Measurements from ENCODE around the gene PRCC.
A peak's percentile ranks its signal among the peaks of the same experiment; 100 is the strongest.

The PRCC gene

DNA sequence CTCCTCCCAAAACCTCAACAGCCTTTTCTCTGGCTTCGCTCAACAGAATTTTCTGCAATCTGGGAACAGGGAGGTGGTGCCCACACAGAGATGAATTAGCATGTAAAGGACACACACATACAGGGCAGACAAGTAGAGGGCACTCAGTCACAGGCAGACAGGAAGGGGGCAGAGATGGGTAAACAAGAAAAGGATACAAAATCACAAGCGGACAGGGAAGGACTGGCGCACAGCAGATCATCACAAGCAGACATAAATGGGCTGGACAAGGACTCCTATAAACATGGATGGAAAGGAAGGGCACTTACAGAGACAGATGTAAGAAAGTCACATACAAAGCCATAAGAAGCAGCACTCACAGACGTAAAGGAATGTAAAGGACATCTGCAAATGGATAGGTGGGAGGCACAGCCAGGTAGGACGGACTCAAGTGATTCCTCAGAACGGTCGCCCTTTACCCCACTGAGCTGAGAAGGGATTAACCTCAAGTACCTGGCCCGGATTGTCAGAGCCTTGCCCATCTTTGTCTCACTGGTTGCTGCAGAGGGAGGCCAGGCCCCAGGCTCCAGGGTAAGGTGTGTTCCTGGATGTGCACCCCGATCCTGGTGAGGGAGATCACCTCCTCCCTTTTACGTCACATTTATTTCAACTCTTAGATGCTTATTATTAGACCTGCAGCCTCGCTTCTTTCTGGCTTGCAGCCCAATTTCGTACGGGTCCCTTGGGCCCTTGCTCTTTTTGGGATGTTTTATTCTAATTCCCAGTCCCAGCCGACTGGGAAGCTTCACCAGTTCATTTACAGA is 836 bp upstream of the PRCC start:
- DNase-seq = peak; percentile 58

DNA sequence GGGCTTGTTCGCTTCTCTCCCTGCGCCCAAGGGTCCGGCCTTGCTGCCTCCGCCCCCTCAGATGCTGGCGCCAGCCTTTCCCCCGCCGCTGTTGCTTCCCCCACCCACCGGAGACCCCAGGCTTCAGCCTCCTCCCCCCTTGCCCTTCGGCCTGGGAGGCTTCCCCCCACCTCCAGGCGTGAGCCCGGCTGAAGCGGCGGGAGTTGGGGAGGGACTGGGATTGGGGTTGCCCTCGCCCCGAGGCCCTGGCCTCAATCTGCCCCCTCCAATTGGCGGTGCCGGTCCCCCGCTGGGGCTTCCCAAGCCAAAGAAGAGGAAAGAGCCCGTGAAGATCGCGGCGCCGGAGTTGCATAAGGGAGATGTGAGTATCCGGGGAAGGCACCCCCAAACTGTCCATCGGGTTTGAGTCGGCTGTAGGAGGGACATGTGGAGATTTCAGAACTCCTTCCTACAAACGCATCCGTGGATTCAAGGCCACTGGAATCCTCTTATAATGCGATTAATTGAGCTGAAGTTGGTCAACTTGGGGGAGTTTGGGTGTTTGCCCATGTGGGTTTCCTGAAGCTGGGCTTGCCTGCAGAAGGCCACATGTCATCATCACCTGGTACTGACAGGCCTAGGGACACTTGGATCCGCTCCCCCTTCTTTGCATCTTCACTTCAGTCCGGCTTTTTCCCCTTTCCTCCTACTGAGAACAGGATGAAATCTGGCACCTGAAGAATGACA is 707 bp downstream of the PRCC start:
- peak; percentile 58 for DNase-seq

- DNase-seq = no peak
These were observed 1.4 kb downstream of the PRCC start for GRCh38 chr1:156768610-156769295.

DNA sequence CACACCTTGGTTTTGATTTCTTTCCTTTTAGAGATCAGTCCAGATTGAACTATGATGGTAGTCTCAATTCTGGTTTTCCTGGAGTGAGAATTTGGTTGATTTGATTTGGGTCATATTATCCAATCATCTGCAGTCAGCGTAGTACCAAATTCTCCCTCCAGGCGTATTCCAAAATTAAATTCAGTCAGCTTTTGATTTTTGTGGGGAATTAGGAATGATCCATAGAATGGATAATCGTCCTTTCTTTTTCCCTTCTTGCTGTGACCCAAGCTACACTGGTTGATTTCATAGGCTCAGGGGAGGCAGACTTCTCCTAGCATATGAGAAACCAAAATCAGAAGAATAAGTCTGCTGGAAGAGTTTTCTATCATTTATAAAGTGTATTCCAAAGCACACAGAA is 4.9 kb downstream of the PRCC start:
- no peak for DNase-seq

DNA sequence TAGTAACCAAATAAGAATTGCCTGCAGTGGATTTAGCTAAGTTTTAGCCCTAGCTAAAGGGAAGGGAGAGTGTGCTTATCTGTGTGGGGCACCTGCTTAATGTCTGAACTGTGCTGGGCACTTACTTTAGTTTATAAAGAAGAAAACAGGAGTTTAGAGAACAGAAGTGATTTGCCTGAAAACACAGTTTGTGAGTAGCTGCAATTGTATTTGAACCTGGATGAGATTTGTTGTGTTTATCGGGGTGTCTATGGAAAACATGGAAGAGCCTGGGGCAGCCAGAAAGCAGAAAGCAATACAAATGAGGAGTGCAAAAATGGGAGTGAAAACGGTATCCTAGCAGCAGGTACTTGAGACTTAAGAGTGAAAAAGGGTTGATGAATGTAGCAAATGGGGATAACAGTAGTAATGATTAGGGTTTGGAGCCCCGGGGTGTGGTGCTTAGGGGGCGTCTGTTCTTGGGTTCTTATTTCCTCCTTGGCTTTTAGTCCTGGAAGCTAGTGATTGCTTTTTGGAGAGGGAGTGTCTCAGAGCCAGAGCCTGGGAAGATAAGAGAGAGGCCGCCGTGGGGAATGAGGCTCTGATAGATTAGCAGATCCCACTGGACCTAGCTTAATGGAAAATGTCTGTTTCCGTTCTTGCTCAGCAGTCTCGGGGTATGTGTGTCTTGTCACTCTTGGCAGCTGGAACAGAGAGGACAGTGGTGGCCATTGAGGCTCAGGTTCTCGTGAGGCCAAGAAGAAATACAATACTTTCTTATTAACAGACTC is 5.6 kb downstream of the PRCC start:
- no peak for DNase-seq

DNA sequence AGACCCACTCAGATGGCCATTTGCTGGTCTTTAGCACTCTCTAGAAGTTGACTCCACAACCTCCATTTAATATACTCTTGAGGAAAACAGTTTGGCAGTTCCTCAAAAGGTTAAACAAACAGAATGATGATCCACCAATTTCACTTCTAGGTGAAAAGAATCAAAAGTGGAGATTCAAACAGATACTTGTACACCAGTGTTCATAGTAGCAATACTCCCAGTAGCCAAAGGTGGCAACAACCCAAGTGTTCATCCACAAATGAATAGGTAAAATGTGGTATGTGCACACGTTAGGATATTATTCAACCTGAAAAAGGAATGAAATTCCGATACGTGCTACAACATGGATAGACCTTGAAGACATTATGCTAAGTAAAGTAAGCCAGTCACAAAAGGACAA is 6.3 kb downstream of the PRCC start:
- DNase-seq = no peak

- DNase-seq = no peak
These were observed 8.5 kb downstream of the PRCC start for GRCh38 chr1:156775799-156776198.

GRCh38 chr1:156776942-156777341 is 9.6 kb downstream of the PRCC start:
- no peak for DNase-seq

DNA sequence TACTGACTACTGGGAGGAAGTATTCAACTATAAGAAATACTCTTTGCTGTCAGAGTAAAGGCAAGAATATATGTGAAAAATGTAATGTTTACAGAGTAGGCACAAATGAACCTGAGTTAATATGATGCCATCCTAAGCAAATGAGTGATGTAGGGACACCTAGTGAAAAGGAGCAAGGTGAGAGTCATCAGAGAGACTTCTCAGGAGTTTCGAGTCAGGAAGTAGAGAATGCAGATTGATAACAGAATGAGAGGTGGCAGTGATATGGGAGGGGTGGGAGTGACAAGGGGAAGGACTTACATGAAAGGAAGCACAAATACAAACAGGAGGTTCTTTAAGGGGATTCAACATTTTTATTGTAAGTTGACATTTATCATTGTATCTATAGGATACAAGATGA is 10.2 kb downstream of the PRCC start:
- DNase-seq = no peak

- no peak for DNase-seq
These were observed 14.4 kb downstream of the PRCC start for GRCh38 chr1:156781585-156782186.

DNA sequence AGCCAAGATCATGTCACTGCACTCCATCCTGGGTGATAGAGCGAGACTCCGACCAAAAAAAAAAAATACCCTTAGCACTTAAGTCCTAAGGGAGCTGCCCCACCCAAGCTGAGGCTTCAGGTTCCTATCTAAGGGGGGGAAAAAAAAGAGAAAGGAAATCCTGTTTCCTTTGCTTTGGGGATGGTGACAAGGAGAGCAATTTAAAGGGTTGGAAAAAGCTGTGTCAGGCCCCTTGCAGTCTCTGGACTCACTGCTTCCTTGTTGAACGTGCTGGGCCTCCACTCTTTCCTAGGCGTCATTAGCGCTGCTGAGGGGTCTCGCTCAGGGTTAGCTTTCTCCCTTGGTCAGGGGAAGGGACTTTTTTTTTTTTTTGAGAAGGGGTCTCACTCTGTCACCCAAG is 18.1 kb downstream of the PRCC start:
- no peak for DNase-seq

DNA sequence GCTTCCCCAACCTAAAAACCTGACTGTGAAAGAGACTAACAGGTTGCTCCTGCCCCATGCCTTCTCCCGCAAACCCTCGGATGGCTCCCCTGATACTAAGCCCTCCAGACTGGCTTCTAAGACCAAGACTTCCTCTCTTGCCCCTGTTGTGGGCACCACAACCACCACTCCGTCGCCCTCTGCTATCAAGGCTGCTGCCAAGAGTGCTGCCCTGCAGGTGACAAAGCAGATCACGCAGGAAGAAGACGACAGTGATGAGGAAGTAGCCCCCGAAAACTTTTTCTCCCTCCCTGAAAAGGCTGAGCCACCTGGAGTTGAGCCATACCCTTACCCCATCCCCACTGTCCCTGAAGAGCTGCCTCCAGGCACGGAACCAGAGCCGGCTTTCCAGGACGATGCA is 19.3 kb downstream of the PRCC start:
- DNase-seq = no peak

- DNase-seq = no peak
These were observed 20.8 kb downstream of the PRCC start for GRCh38 chr1:156788136-156788535.

DNA sequence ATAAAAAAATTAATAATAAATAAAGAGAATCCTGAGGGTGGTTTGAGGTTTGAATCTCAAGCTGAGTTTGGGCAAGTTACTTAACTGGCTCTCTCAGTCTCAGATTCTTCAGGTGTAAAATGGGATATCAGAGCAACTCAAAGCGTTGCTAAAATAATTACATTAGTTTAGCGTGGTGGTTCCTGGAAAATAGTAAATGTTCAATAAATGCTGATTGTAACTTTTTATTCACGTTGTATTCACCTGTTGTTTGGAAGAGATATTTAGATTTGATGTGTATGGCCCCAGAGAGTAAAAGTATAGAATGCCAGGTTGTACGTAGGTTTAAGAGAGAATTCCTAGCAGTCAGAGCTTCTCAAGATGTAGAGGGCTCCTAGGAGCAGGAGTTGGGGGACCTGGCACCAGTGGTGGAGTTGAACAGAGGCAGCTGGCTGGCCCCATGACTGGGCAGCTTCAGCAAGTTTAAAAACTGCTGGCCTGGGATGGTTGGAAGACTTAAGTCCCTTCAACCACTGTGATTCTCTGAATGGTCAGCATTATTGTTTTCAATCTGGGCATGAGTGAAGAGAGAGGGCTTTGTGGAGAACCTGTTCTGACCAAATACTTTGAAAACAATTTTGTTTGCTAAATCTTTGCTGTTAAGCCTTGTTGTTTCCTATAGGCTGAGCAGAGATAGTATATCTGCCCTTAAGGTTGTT is 22.4 kb downstream of the PRCC start:
- no peak for DNase-seq

DNA sequence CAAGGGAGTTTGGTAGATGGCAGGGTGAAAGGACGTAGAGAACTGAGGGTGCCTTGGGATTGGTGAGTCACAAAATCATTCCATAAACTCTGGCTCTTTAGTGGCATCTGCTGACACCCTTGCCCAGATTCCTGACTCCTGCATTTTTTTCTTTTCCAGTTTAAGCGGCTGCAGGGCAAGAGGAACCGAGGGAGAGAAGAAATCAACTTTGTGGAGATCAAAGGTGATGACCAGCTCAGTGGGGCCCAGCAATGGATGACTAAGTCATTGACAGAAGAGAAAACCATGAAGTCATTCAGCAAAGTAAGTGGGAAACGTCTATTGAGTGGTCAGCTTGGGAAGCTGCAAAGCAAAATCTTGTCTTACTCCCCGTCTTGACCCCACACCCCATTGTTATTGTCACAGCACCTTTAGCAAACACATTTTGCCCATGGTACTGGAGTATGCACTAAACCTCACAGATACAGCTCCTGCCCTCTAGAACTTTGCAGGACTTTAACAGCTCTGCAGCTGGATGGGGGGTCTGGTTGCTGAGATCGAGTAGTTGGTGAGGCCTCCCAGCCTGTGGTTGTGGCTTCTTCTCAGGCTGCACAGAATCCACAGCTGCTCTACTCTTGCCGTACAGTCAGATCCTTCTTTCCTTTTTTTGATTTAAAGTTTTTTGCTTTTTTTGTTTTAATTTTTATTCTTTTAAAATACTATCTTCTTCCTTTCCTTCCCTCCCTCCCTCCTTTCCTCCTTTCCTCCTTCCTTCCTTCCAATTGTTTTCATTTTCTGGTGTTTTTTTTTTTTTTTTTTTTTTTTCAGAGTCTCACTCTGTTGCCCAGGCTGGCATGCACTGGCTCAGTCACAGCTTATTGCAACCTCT is 27.4 kb downstream of the PRCC start:
- DNase-seq = no peak

- no peak for DNase-seq
These were observed 28.0 kb downstream of the PRCC start for GRCh38 chr1:156795374-156795733.

GRCh38 chr1:156795787-156796186 is 28.5 kb downstream of the PRCC start:
- DNase-seq = no peak

GRCh38 chr1:156796340-156797097 is 29.2 kb downstream of the PRCC start:
- DNase-seq = no peak

- peak; percentile 50 for DNase-seq
These were observed 30.0 kb downstream of the PRCC start for GRCh38 chr1:156797212-156797871.
